Activated CD8-positive, alpha-beta memory T cell treated with anti-CD3 and anti-CD28 coated beads for 1 hour (primary cell): ENCODE data around the gene RAB38.

Source experiments
- DNase-seq, 2 donors: peaks; one replicate each; pipeline ENCODE4 v3.0.0-alpha.2; 2020; ENCODE audit warnings: low read depth in 1 of 2; ENCODE audit errors: extremely low read depth in 1 of 2

The RAB38 gene

DNA sequence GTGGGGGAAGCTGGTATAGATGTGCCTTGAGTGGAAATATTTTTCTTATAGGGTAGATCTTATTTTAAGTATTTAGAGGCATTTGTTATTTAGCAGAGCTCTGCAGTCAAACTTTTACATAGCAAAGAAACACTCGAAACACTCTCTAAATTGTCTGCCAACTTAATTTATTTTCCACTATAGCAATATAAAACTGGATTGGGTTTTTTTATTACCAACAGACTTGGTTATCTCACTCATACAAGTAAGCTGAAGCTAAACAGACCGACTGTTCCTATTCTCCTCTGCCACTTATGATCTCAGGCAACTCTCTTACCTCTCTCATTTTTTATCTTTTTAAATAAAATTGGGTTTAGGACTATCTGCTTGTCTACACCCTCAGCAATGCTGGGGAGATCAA lies 4.6 kb downstream of the RAB38 start:
- DNase-seq, result no peak

DNA sequence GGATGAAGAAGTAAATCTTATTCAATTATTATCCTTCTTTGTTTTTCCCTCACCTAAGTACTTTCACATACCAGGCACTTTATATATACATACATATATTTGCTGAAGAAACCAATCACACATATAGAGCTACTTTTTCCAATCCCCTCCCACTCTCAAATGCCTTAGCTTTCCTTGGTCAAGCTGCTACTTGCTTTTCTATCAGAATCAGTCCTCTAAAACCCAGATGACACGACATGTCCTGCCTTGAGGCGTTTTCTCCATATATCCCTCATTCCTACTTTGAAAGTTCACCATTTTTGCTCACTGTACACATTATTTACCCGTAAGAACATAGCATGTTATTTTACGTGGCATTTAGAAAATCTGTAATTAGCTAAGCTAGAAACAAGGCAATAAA lies 5.4 kb downstream of the RAB38 start:
- DNase-seq, result no peak

DNA sequence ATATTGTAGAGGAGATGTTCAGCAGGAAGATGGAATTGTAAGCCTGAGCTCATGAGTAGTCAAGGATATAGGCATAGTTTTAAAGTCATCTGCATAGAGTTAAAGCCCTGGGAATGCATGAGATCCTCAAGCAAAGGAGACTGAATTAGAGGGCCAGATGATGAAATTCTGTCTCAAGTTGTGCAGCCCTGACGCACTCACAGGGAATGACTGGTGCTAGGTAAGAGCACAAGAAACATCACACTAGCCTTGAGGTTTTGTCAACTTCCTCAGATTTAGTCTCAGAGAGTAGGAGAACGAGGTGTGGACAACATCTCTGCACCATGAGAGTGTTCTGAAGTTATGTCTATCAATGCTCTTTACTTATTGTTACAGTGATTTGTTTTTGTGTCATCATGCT lies 5.8 kb downstream of the RAB38 start:
- DNase-seq, result no peak

DNA sequence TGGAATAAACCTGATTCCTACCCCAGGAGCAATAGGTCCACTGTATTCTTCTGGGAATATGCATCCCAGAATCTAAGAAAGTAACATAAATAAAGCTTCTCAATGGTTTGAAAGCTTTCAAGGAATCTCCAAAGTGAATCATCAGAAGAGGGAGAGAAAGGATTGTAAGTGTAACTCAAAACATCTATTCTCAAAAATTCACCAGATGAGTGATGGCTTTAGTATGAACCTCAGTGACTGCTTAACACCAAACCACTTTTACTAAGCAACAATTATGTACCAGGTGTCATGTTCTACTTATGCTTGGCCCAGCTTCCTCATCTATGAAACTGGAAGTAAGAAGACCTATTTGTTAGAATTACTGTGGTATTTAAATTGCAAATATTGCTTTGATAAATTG lies 7.4 kb downstream of the RAB38 start:
- DNase-seq, result no peak

DNA sequence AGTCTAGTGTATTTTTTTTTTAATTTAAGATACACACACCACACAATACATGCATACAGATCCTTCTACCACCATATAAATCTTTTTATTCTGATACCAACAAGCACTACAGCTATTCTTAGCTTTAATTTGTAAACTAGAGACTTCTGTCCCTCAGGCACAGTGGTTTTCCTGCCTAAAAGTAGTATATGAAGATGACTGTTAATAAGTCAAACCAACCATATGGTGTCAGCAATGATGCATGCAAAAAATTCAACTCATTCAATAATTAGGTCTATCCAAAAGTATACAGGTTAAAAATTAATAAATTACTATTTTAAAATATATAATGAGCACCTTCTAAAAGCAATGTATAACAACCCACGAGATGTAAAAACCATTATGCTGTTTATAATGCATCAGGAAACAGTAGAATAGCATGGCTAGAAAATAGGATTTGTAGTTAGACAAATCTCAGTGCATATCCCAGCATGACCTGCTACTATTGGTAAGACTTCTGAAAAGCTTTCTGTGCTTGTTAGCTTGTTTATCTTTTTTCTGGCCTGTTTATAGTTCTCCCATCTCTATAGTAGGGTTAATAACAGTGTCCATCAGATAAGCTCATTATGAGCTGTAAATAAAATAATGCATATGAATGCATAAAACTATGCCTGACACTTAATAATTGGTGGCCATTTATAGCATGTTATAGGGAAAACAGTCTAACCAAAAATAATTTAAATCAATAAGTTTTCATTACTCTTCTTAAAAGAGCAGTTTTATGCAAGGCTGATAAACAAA lies 10.2 kb downstream of the RAB38 start:
- DNase-seq, result no peak

DNA sequence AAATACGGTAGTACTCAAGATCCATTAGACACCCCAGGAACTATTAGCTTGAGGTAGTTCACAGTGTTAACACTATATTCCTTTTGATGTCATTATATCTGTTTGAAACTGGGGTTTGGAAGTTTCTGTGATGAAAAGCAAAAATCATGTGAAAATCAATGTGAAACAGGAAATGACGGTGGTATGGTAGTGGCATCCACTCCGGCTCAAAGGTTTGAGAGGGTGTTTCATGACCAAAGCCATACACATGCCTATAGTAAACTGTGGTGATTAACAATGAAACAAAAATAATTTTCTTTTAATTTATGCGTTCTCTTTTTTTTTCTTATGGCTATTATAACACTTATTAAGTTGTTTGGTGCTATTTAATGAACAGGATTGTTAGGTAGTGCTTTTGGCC lies 10.9 kb downstream of the RAB38 start:
- DNase-seq, result no peak

DNA sequence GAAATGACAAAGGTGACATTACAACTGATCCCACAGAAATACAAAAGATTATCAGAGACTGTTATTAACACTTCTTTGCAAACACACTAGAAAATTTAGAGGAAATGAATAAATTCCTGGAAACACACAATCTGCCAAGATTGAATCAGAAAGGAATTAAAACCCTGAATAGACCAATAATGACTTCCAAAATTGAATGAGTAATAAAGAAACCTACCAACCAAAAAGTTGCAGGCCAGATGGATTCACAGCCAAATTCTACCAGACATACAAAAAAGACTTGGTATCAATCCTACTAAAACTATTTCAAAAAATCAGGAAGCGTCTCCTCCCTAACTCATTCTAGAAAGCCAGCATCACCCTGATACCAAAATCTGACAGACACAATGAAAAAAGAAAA lies 17.2 kb downstream of the RAB38 start:
- DNase-seq, result no peak

DNA sequence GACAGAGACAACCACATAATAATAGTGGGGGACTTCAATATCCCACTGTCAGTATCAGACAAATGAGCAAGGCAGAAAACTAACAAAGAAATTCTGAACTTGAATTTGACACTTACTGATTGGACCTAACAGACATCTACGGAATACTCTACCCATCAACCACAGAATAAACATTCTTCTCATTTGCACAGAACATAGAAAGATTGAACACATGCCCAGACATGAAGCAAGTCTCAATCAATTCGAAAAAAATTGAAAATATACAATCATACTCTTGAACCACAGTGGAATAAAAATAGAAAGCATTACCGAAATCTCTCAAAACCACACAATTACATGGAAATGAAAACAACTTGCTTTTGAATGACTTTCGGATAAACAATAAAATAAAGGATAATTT lies 17.9 kb downstream of the RAB38 start:
- no peak for DNase-seq

DNA sequence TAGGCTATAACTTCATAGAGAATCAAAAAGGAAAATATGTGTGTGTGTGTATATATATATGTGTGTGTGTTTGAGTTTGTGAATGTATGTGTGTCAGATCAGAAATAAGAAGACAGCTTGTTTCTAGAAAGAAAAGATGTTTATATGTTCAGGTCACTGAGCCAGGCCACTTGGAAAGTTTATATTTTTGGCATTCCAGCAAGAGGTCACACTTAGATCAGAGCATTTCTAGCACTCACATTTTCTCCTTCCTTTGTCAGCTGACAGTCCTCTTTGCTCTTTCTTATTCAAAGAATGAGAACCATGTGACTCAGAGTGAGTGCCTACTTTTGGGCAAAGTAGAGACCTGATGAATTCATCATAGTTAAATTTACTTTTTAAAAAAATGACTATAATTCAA lies 22.9 kb downstream of the RAB38 start:
- no peak for DNase-seq

DNA sequence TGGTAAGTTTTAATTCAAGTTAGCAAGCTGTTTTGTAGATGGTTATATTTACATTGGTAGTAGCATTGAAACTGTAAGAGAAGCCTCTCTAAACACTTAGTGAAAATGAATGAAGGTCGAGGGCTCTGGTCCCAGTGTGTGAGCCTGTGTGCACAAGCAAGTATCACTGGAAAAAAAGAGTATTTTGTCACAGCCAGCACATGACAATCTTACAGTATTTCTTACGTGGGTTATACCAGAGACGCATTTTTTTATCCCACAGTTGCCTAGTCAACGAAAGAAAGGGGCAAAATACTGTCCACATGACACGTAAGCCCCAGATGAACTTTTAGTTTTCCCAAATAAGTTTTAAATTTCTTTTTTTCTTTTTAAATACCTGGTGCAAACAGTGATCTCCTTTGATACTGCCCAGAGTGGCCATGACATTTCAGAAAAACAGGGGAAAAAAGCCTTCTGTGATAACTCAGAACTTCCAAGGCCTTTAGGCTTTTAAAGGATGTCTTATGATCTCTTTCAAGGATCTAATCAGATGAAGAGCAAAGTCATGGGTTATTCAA lies 23.5 kb downstream of the RAB38 start:
- no peak for DNase-seq

DNA sequence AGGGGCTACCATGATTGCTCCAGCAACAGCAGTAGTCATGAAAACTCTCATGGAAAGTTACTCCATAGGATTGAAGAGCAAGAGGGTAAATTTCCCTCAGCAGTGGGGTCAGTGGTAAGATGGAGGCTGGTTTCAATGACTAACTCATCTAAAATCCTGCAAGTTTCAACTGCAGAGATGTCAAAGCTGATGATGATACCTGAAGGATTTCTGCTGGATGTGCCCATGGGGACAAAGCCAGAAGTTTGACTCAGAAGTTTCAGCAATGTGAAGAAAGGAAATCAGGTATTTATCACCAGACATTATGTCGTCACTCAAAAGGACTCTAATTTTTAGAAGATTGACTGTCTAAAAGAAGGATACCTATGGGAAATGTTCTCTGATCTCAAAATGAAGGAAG lies 29.1 kb downstream of the RAB38 start:
- DNase-seq, result no peak

DNA sequence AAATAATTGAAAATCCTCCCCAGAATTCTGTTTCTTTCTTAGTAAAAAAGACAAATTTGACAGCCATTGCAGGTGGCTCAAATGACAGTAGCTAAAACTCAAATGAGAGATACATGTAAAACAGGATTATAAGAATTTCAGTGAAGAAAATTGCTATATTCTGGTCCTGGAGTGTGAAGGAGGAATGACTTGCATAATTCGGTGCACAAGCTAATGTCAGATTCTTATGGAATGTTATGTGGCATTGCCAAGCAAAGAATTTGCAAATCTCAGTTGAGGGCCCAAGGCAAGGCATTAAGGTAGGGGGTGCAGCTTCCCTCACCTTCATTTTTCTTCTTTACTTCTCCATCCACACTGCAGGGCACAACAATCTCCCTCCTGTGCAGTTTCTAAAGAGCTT lies 35.4 kb downstream of the RAB38 start:
- DNase-seq, result no peak

DNA sequence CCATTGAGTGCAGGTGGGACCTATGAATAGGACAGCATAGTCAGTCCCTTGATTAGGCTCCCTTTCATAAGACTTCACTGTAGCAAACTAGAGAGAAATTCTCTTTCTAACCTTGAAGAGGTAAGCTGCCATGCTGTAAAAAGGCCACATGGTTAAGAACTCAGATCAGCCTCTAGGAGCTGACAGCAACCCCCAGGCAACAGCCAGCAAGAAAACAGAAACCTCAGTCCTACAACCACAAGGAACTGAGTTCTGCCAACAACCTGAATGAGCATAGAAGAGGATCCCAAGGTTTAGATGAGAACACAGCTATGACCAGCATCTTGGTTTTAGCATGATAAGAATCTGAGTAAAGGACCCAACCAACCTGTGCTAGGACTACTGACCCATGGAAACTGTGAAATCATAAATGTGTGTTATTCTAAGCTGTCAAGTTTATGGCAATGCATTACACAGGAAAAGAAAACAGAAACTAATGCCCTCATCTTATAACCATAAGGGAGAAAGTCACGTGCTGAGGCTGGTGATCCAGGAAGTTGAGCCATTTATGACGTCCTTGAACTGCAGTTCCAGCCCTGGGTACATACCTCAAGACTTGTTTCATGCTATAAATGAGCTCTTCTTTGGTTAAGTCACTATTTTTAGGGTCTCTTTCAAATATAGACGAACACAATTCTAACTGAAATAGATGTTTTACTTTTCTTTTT lies 43.3 kb downstream of the RAB38 start:
- no peak for DNase-seq

DNA sequence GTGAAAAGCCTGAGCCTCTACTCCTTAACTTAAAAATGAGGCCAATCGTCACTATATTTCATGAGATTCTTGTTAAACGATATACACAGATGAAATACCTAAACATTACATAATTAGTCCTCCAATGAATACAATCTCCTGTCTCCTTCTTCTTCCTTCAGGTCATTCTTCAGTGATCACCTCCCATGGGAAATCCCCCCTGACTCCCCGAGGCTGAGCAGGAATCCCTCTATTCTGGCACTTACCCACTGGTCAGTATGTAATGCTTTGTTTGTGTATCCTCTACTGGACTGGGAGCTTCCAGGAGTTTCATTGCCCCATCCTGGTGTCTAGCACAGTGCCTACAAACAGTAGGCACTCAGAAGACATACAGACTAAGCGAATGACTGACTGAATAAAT lies 52.3 kb downstream of the RAB38 start:
- no peak for DNase-seq

DNA sequence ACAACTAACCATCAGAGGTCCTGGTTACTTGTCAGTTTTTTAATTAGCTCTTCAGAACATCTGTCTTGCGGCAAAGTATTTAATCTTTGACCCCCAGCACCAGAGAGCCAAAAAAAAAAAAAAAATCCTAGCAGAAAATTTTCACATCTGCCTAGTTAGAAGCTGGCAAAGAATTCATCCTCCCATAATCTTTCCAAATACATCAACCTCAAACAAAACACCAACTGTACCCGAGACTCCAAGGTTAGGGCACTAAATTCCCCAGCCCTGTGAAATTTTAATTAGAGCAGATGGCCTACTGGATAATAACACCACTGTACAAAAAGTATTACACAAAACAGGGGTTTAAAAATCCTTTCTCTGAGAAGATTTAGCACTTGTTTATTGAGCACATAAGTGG lies 55.7 kb downstream of the RAB38 start:
- no peak for DNase-seq

DNA sequence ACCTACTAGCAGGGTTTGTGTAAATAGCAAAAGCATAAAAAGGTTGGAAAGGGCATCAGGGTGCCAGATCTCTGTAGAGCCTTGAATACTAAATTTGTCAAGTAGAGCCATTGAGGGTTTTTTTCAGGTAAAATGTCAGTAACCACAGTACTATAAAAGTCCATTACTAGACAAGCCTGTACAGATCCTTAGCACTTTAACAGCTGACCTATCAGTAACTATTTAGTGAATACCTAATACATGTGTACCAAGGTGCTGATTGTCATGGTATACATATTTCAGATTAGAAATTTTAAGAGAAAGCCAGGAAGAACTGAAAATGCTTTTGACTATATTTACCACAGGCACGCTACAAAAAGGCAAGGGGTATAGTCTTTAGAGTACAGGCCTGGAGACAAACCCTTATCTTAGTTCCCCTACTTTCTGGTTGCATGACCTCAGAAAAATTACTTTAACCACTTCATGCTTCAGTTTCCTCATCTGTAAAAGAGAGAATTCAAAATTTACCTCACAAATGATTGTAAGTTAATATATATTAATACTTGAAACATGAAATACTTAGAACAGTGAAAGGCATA lies 57.9 kb downstream of the RAB38 start:
- no peak for DNase-seq

DNA sequence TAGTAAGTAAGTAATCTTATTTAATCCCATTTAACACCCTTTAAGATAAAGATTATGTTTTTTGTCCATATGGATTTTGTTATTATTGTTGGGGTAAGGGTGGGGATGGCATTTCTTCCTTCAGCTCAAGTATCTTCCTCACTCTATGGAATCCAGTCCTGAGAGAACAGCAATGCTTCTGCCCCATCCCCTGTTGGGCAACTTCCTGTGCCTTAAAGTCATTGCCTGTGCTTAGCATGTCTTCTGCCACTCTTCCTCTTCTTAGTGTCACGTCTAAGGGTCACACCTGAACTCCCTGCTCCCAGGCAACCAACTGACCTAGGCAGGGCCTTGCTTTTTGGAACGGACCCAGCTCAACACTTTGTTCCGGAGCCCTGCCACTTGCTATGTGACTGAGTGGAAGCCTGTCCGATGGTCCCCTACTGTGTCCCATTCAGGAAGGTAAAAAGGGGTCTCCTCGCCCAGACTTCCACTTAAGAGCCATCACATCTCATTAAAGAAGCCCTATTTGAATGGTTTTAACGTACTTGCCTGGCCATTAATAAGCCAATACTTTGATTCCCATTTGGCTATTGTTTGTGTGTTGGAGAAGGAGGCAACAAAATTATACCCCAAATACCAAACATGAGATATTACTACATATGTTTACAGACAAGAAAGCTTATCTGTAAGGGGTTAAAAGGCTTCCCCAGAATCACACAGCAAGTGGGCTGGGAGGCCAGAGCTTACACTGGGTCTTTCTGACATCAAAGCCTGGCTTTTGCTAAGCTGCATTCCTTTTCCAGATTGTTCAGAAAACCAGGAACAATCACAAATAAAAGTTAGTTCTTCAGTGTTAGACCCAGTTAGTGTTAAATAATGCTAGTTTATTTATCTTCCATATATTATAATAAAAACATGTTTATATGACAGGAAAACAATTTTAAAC lies 59.2 kb downstream of the RAB38 start:
- no peak for DNase-seq

DNA sequence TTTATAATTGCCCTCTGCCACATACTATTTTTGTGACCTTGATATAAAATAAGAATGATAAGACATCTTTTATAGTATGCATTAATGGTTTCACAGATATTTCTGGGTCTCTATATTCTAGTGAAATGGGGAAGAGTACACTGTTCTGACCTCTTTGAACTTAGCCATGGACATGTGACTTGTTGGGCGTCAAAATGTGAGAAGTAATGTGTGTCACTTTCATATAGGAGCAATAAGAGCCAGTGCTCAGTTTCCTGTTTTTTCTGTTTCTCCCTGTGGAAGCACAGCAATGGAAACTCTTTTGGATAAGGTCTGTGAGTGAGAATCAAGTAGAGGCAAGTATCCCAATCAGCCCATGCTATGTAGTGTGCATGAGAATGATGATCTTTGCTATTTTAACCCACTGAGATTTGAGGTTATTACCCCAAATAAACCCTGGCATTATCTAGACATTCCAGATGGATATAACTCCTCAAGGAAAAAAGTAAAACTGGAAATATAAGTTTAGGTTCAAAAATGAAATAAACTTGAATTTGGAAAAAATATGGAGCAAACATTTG lies 60.7 kb downstream of the RAB38 start:
- DNase-seq, result no peak

DNA sequence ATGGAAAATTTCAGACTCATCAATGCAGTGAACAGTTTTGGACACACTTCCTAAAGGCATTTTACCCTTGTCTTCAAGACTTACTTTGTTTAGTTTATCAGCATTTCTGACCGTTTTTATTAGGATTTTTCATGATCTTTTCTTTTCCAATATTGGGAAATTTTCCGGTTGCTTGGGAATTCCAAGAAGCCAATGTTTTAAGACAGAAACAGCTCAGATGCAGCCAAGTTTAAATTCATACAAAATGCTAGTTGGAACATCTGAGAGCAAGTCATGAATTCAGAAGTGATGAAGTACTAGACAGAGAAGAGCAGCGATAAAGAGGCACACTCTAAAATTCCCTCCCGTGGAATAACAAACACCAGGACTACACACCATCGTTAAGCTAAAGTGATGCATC lies 68.6 kb downstream of the RAB38 start:
- no peak for DNase-seq

DNA sequence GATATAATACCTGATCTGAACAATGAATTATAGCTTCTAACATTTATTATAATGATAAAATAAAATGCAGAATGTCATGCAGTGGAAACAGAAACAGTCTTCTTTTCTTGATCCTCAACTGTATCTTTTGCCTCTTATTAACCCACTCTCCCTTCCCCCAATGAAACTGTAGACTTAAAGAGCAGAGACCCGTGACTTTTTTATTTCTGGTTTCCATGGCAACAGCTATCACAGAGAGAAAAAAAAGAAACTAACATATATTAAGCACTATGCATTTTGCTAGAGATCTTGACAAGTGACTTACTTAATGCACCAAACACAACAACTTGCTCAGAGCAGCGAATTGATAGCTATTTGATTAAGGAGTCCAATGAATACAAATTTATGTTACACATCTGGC lies 69.3 kb downstream of the RAB38 start:
- no peak for DNase-seq

DNA sequence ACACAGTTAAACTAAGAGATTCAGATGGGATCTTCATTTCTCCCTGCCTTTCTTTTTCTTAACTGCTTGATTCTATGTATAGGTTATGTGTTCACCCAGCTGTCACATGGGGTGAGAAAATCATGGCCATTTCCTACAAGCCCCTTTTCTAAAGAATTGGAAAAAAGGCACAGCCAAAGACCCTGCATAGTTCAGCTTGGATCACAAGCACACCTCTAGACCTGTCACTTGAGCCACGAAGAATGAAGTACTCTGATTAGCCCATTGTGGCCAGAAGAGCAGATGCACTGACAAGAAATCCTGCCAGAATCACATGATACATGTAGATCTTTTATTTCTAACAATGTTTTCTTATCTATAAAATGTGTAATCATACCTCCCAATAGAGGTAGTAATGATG lies 69.7 kb downstream of the RAB38 start:
- no peak for DNase-seq
